SU-DHL-6 (cell line): ENCODE measurements around the gene TAF8.

Experiments used
- H2AFZ ChIP-seq: fragments of 200-600 bp; sonication (generic); 2 replicates; pipeline ENCODE4 v1.6.1; 2014; ENCODE audit warnings: low read depth, mild to moderate bottlenecking, moderate library complexity, mixed read lengths, antibody characterized with exemption, low read length; ENCODE audit not compliant: severe bottlenecking
- H3F3A ChIP-seq: fragments of 200-600 bp; shearing (Covaris generic); 2 replicates; pipeline ENCODE4 v1.6.0; 2016; ENCODE audit warnings: antibody characterized with exemption, mild to moderate bottlenecking; ENCODE audit not compliant: insufficient read depth
- H3K27ac ChIP-seq: fragments of 200-600 bp; sonication (generic); 2 replicates; pipeline ENCODE4 v1.5.1; 2016; ENCODE audit warnings: low read depth, mild to moderate bottlenecking, low read length, moderate library complexity, mixed read lengths
- H3K27me3 ChIP-seq: fragments of 200-600 bp; sonication (generic), shearing (Covaris generic); 2 replicates; pipeline ENCODE4 v1.6.0; 2014; ENCODE audit warnings: mild to moderate bottlenecking, low read length
- H3K36me3 ChIP-seq: fragments of 200-600 bp; sonication (generic); 2 replicates; pipeline ENCODE4 v1.6.1; 2014; ENCODE audit warnings: mild to moderate bottlenecking, low read length, mixed read lengths
- H3K4me2 ChIP-seq: fragments of 300-600, 200-600 bp; shearing (Covaris generic), sonication (generic); 2 replicates; pipeline ENCODE4 v1.6.0; 2014; ENCODE audit warnings: low read length, low read depth, mild to moderate bottlenecking; ENCODE audit not compliant: poor library complexity, severe bottlenecking
- H3K4me3 ChIP-seq: fragments of 200-600 bp; sonication (generic); 2 replicates; pipeline ENCODE4 v1.5.1; 2014; ENCODE audit warnings: antibody characterized with exemption, low read length, mild to moderate bottlenecking, mixed read lengths; ENCODE audit not compliant: insufficient read depth, poor library complexity, severe bottlenecking
- H3K79me2 ChIP-seq: fragments of 200-600 bp; sonication (generic); 2 replicates; pipeline ENCODE4 v1.6.1; 2014; ENCODE audit warnings: mild to moderate bottlenecking, low read length, moderate library complexity; ENCODE audit not compliant: insufficient read depth
- H3K9ac ChIP-seq: fragments of 200-600 bp; sonication (generic); 2 replicates; pipeline ENCODE4 v1.7.0; 2014; ENCODE audit warnings: mild to moderate bottlenecking, low read length
- H3K9me2 ChIP-seq: fragments of 200-600 bp; sonication (generic); replicated peaks from 2 replicates; pipeline ENCODE4 v1.6.1; 2014; ENCODE audit warnings: low read length; ENCODE audit not compliant: insufficient read depth
- H3K9me3 ChIP-seq: fragments of 200-600 bp; sonication (generic); 2 replicates; pipeline ENCODE4 v1.6.1; 2014; ENCODE audit warnings: low read length, mixed read lengths; ENCODE audit not compliant: insufficient read depth
- H4K20me1 ChIP-seq: fragments of 200-600 bp; sonication (generic); 2 replicates; pipeline ENCODE4 v1.6.1; 2014; ENCODE audit warnings: low read depth, mild to moderate bottlenecking, antibody characterized with exemption, low read length, moderate library complexity, mixed read lengths
- EZH2phosphoT487 ChIP-seq: fragments of 200-600 bp; sonication (generic), shearing (Covaris generic); conservative IDR thresholded peaks from 2 replicates; pipeline ENCODE4 v1.6.1; 2018; ENCODE audit warnings: mild to moderate bottlenecking, antibody characterized with exemption, low read length, moderate library complexity, mixed read lengths
- TF ChIP-seq, protein P1 (sequence below): fragments of 200-600 bp; sonication (generic); IDR thresholded peaks from one replicate; pipeline ENCODE4 v1.5.1; 2017; ENCODE audit warnings: antibody characterized with exemption, mild to moderate bottlenecking, low read length, moderate library complexity; ENCODE audit not compliant: insufficient read depth, poor library complexity, severe bottlenecking

The TAF8 gene

DNA sequence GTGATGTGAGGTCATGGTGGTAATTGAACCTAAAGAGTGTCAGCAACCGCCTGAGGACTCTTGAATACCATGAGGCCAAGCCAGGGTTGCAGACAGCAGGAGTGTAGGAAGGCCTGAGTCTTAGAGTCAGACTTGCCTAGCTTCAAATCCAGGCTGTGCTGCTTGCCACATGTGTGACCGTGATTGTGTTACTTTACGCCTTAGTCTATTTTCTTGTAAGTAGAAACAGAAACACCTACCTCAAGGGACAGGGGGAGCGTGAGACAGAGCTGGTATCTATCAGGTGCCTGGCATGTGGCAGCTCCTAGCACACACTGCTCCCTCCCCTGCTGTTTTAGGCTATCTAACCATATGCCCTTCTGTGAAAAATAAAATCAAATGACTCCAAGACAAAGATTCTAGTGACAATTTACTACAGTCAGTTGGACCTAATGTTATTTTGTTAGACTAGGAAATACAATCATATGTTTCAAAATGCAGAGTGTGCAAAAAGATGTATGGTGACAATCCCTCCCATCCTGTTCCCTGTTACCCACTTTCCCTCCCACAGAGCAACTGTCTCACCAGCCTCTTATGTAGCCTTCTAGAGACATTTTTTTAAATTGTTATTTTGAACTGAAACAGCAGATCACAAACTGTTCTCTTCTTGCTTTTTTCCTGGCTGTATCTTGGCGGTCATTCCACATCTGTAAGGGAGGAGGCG lies 21.7 kb downstream of the TAF8 start:
- no peak overlapping the region for H3K9ac ChIP-seq

DNA sequence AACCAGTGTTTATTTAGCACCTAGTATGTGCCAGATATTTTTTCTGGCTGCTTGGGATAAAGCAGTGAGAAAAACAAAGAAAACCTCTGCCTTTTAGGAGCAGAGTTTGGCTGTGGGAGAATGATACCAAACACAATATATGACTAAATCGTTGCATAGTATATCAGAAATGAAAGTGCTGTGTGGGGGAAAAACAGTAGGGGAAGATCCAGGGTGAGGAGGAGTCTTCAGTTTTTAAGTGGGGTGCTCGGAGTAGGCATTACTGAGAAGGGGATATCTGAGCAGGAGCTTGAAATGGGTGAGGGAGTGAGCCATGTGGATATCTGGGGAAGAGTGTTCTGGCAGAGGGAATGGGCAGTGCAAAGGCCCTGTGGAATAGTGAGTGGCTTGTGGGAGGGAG lies 23.0 kb downstream of the TAF8 start:
- Histone ChIP-seq H3K9ac (no peak overlapping the region), H3K27ac (no peak overlapping the region), H3K4me2 (no peak overlapping the region), H2AFZ (no peak overlapping the region), H4K20me1 (no peaks in the 10 kb centered on the region), H3F3A (no peaks in the 10 kb centered on the region), H3K36me3 (0 out of 2 replicates have a peak, but pooled peaks cover 9% of the 10 kb centered on the region), H3K79me2 (no peaks in the 10 kb centered on the region), H3K27me3 (no peaks in the 10 kb centered on the region), H3K9me2 (no peaks in the 10 kb centered on the region), H3K4me3 (no peak overlapping the region), H3K9me3 (no peaks in the 10 kb centered on the region)
- TF ChIP-seq, protein P1, sequence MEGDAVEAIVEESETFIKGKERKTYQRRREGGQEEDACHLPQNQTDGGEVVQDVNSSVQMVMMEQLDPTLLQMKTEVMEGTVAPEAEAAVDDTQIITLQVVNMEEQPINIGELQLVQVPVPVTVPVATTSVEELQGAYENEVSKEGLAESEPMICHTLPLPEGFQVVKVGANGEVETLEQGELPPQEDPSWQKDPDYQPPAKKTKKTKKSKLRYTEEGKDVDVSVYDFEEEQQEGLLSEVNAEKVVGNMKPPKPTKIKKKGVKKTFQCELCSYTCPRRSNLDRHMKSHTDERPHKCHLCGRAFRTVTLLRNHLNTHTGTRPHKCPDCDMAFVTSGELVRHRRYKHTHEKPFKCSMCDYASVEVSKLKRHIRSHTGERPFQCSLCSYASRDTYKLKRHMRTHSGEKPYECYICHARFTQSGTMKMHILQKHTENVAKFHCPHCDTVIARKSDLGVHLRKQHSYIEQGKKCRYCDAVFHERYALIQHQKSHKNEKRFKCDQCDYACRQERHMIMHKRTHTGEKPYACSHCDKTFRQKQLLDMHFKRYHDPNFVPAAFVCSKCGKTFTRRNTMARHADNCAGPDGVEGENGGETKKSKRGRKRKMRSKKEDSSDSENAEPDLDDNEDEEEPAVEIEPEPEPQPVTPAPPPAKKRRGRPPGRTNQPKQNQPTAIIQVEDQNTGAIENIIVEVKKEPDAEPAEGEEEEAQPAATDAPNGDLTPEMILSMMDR, result no peak

More for the DNA sequence above, 21.7 kb downstream of the TAF8 start:
- TF ChIP-seq EZH2phosphoT487, result no peak
- TF ChIP-seq, protein P1, result no peak
- H3K79me2 ChIP-seq, result no peaks in the 10 kb centered on the region
- no peak overlapping the region for H2AFZ ChIP-seq
- H3K9me2 ChIP-seq, result no peaks in the 10 kb centered on the region
- no peak overlapping the region for H3K27ac ChIP-seq
- H3K4me2 ChIP-seq, result no peak overlapping the region
- H3K4me3 ChIP-seq, result no peak overlapping the region
- H4K20me1 ChIP-seq, result no peaks in the 10 kb centered on the region
- H3K9me3 ChIP-seq, result no peaks in the 10 kb centered on the region
- no peaks in the 10 kb centered on the region for H3K27me3 ChIP-seq
- 0 out of 2 replicates have a peak, but pooled peaks cover 9% of the 10 kb centered on the region for H3K36me3 ChIP-seq
- no peaks in the 10 kb centered on the region for H3F3A ChIP-seq

DNA sequence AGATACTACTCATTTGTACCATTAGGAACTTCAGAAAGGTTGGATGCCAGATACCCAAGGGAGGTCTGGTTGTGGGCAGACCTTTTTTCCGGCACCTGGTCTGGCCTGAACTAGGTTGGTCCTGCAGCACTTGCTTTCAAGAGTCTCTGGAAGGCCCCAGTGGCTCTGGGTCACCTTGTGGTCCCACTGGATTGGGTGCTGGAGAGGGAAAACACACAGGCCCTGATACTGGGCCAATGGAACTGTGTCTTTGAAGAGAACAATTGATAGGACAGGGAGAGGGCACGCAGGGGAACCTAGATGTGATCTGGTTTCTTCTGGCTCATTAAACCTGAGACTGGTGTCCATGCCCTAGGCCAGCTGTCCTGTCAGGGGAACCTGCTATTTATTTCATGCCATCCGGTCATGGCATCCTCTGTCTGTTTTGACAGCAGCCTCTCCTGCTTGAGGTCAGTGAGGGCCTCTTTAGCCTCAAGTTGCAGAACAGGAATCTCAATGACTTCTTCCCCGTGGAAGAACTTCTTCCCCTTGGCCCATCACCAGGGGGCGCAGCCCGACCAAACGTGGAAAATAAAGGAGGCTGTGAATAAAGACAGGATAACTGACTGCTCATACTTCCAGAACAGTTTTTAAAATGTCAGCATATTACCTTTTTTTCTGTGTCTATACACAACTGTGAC lies 25.0 kb downstream of the TAF8 start:
- no peak for TF ChIP-seq EZH2phosphoT487
- TF ChIP-seq, protein P1, result peak; percentile 94
- Histone ChIP-seq H2AFZ (no peak overlapping the region), H3K9ac (no peak overlapping the region), H3K4me3 (no peak overlapping the region), H3K36me3 (0 out of 2 replicates have a peak, but pooled peaks cover 4% of the 10 kb centered on the region), H3K27me3 (no peaks in the 10 kb centered on the region), H3K9me3 (no peaks in the 10 kb centered on the region), H4K20me1 (no peaks in the 10 kb centered on the region), H3K9me2 (no peaks in the 10 kb centered on the region), H3K27ac (no peak overlapping the region), H3K4me2 (no peak overlapping the region), H3F3A (no peaks in the 10 kb centered on the region), H3K79me2 (no peaks in the 10 kb centered on the region)
